H9 (cell line): ENCODE results near the gene PATE2. TPM values are rescaled to one million over a fixed set of nuclear protein-coding genes. Genes with fewer than 3 reads are reported as not detected.

Experiments used
- DNase-seq: peaks from one replicate; pipeline ENCODE4 v3.0.0-alpha.2; 2017
- H2AFZ ChIP-seq: one replicate; pipeline ENCODE4 v1.6.1; 2013; ENCODE audit warnings: mild to moderate bottlenecking, low read length, control low read depth, moderate library complexity
- H2AK5ac ChIP-seq: 2 replicates; pipeline ENCODE4 v1.6.1; 2013; ENCODE audit warnings: low read length, control low read depth, mixed read lengths; ENCODE audit not compliant: insufficient read length
- H2BK120ac ChIP-seq: one replicate; pipeline ENCODE4 v1.6.1; 2013; ENCODE audit warnings: low read depth, mild to moderate bottlenecking, low read length, control low read depth, inconsistent platforms; ENCODE audit not compliant: poor library complexity, severe bottlenecking
- H2BK12ac ChIP-seq: 2 replicates; pipeline ENCODE4 v1.6.1; 2013; ENCODE audit warnings: low read length, control low read depth, mixed read lengths, low read depth; ENCODE audit not compliant: insufficient read length
- H2BK15ac ChIP-seq: 2 replicates; pipeline ENCODE4 v1.6.1; 2013; ENCODE audit warnings: low read depth, low read length, control low read depth
- H2BK20ac ChIP-seq: one replicate; pipeline ENCODE4 v1.6.1; 2013; ENCODE audit warnings: low read depth, mild to moderate bottlenecking, low read length, control low read depth, inconsistent platforms; ENCODE audit not compliant: poor library complexity, severe bottlenecking
- H2BK5ac ChIP-seq: 2 replicates; pipeline ENCODE4 v1.6.1; 2013; ENCODE audit warnings: low read length, control low read depth, mixed read lengths; ENCODE audit not compliant: insufficient read length
- H3K14ac ChIP-seq: 2 replicates; pipeline ENCODE4 v1.6.1; 2013; ENCODE audit warnings: low read length, control low read depth; ENCODE audit not compliant: insufficient read depth
- H3K18ac ChIP-seq: 2 replicates; pipeline ENCODE4 v1.6.1; 2013; ENCODE audit warnings: low read depth, mild to moderate bottlenecking, mixed read lengths, low read length, control low read depth; ENCODE audit not compliant: insufficient read length
- H3K23ac ChIP-seq: 2 replicates; pipeline ENCODE4 v1.6.1; 2013; ENCODE audit warnings: low read length, control low read depth, mixed read lengths, low read depth; ENCODE audit not compliant: insufficient read length
- H3K23me2 ChIP-seq: 2 replicates; pipeline ENCODE4 v1.6.1; 2013; ENCODE audit warnings: low read depth, mild to moderate bottlenecking, mixed read lengths, low read length, control low read depth; ENCODE audit not compliant: insufficient read length, poor library complexity, severe bottlenecking
- H3K27ac ChIP-seq: 2 replicates; pipeline ENCODE4 v1.5.1; 2013; ENCODE audit warnings: low read length, control low read depth, mixed read lengths, low read depth; ENCODE audit not compliant: insufficient read length
- H3K27me3 ChIP-seq: 2 replicates; pipeline ENCODE4 v1.6.1; 2013; ENCODE audit warnings: low read length, control low read depth, inconsistent platforms; ENCODE audit not compliant: insufficient read depth
- H3K4ac ChIP-seq: 2 replicates; pipeline ENCODE4 v1.6.1; 2013; ENCODE audit warnings: low read depth, mild to moderate bottlenecking, control low read depth, inconsistent platforms, low read length, moderate library complexity
- H3K4me1 ChIP-seq: 2 replicates; pipeline ENCODE4 v1.6.1; 2013; ENCODE audit warnings: low read length, control low read depth, inconsistent platforms; ENCODE audit not compliant: insufficient read depth
- H3K4me2 ChIP-seq: 2 replicates; pipeline ENCODE4 v1.6.1; 2013; ENCODE audit warnings: low read length, control low read depth, mixed read lengths; ENCODE audit not compliant: insufficient read length, insufficient read depth
- H3K56ac ChIP-seq: 2 replicates; pipeline ENCODE4 v1.6.1; 2013; ENCODE audit warnings: low read depth, mild to moderate bottlenecking, mixed read lengths, low read length, control low read depth; ENCODE audit not compliant: insufficient read length
- H3K79me1 ChIP-seq: 2 replicates; pipeline ENCODE4 v1.6.1; 2013; ENCODE audit warnings: low read depth, mild to moderate bottlenecking, moderate library complexity, low read length, control low read depth, inconsistent platforms; ENCODE audit not compliant: insufficient read depth, poor library complexity, severe bottlenecking
- H3K79me2 ChIP-seq: 2 replicates; pipeline ENCODE4 v1.6.1; 2013; ENCODE audit warnings: low read length, control low read depth, inconsistent platforms; ENCODE audit not compliant: insufficient read depth
- H3K9ac ChIP-seq: 2 replicates; pipeline ENCODE4 v1.6.1; 2013; ENCODE audit warnings: low read length, control low read depth, mixed read lengths; ENCODE audit not compliant: insufficient read length; ENCODE audit errors: extremely low read depth
- H3K9me3 ChIP-seq: one replicate; pipeline ENCODE4 v1.6.1; 2013; ENCODE audit warnings: low read depth, low read length, inconsistent platforms; ENCODE audit not compliant: control insufficient read depth
- H3T11ph ChIP-seq: one replicate; pipeline ENCODE4 v1.6.1; 2013; ENCODE audit warnings: mild to moderate bottlenecking, low read length, control low read depth, inconsistent platforms
- H4K20me1 ChIP-seq: one replicate; pipeline ENCODE4 v1.6.1; 2013; ENCODE audit not compliant: control insufficient read depth, insufficient read length, insufficient read depth
- H4K5ac ChIP-seq: 2 replicates; pipeline ENCODE4 v1.6.1; 2013; ENCODE audit warnings: low read depth, mild to moderate bottlenecking, mixed read lengths, low read length, control low read depth; ENCODE audit not compliant: insufficient read length
- H4K8ac ChIP-seq: replicated peaks from 2 replicates; pipeline ENCODE4 v1.6.1; 2013; ENCODE audit warnings: low read length, control low read depth, mixed read lengths, low read depth; ENCODE audit not compliant: insufficient read length
- H4K91ac ChIP-seq: 2 replicates; pipeline ENCODE4 v1.6.1; 2013; ENCODE audit warnings: low read depth, mild to moderate bottlenecking, moderate library complexity, mixed read lengths, low read length, control low read depth; ENCODE audit not compliant: insufficient read length
- H3K27ac Mint-ChIP-seq, 3 experiments: 2 replicates in 2 of 3; 3 replicates in 1 of 3; pipeline ENCODE4 v1.8.0; 2020 to 2021; ENCODE audit warnings: mixed read lengths in 3 of 3, mild to moderate bottlenecking in 1 of 3, moderate library complexity in 1 of 3
- H3K27me3 Mint-ChIP-seq: 2 replicates; pipeline ENCODE4 v1.8.0; 2021; ENCODE audit warnings: low read depth, mild to moderate bottlenecking, moderate library complexity, mixed read lengths
- H3K36me3 Mint-ChIP-seq, 3 experiments: 2 replicates in 2 of 3; 3 replicates in 1 of 3; pipeline ENCODE4 v1.8.0; 2020 to 2021; ENCODE audit warnings: low read depth in 3 of 3, mixed read lengths in 3 of 3; ENCODE audit not compliant: insufficient read depth in 1 of 3
- H3K4me1 Mint-ChIP-seq, 2 experiments: 2 replicates each; pipeline ENCODE4 v1.8.0; 2020; ENCODE audit warnings: mixed read lengths in 2 of 2
- H3K4me3 Mint-ChIP-seq, 2 experiments: 2 replicates in 1 of 2; 3 replicates in 1 of 2; pipeline ENCODE4 v1.8.0; 2020 to 2021; ENCODE audit warnings: mild to moderate bottlenecking in 2 of 2, mixed read lengths in 2 of 2, moderate library complexity in 1 of 2
- H3K9me3 Mint-ChIP-seq, 2 experiments: 2 replicates in 1 of 2; 3 replicates in 1 of 2; pipeline ENCODE4 v1.8.0; 2020; ENCODE audit warnings: mild to moderate bottlenecking in 2 of 2, mixed read lengths in 2 of 2, moderate library complexity in 1 of 2
- WGBS: extraction: QIAGEN DNeasy Blood & Tissue Kit; methylation state at CpG from one replicate; pipeline ENCODE4 v1.1.7; 2013; ENCODE audit warnings: missing lambda C conversion rate, low lambda C conversion rate, mixed read lengths; ENCODE audit not compliant: insufficient read length; ENCODE audit errors: extremely low coverage; 5-methylcytosine and 5-hydroxymethylcytosine counted together
- total RNA-seq: library from RNA; stranded (reverse); gene quantifications from 2 replicates; pipeline ENCODE4 v1.2.1, GENCODE V29; 2021
- TF ChIP-seq, protein P1 (sequence below): fragments of 200-600 bp; sonication (generic); conservative IDR thresholded peaks from 3 replicates; pipeline ENCODE4 v1.8.0; 2021; ENCODE audit warnings: antibody characterized with exemption, mild to moderate bottlenecking

The PATE2 gene
- total RNA-seq, 1 experiment from 2014 or later = 0.17 TPM

DNA sequence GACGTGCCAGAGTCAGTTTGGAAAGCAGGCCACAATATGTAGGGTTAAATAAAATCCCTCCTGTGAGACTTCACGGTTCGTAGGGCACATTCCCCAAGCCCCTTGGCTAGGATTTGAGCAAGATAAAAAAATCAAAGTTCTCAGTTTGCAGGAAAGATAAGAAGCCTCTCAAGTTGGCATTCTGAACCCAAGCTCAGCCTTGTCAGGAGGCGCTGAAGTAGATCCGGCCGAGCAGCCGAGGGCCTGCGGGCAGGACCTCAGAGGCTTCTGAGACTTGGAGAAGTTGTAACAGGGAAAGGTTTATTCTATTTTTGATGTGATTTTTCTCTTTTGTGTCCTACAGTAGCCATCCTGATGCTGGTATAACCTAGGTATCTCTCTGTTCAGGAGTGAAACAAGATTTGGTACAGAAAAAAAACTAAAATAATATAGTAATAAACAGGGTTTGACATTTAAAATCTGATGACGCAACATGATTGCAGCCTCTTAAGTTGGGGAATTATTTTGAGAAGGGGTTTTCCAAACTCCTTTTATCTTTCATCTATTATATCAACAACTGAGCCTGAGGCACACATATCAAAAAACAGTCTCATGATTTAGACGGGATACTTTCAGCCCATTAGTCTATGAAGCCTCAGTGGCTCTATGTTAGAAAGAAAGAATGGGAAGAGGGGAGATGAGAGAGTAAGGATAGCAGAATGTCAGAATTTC is 10.1 kb downstream of the PATE2 start:
- Histone ChIP-seq H4K8ac (no peak overlapping the region), H3K23me2 (no peaks in the 10 kb centered on the region), H3K14ac (no peak overlapping the region), H2BK20ac (no peak overlapping the region), H2AK5ac (no peak overlapping the region), H3K56ac (no peak overlapping the region), H4K91ac (no peak overlapping the region), H2BK120ac (no peak overlapping the region), H3K9ac (no peak overlapping the region), H3K9me3 (no peaks in the 10 kb centered on the region), H3K4ac (no peak overlapping the region), H3T11ph (no peak overlapping the region), H3K4me2 (no peak overlapping the region), H4K5ac (no peak overlapping the region), H4K20me1 (no peaks in the 10 kb centered on the region), H2AFZ (no peak overlapping the region), H2BK12ac (no peak overlapping the region), H3K27me3 (no peaks in the 10 kb centered on the region), H2BK5ac (no peak overlapping the region), H3K79me1 (no peaks in the 10 kb centered on the region), H3K27ac (no peak overlapping the region), H3K18ac (no peak overlapping the region), H3K23ac (no peak overlapping the region), H3K4me1 (no peaks in the 10 kb centered on the region), H3K79me2 (no peaks in the 10 kb centered on the region), H2BK15ac (no peak overlapping the region)
- H3K9me3 Mint-ChIP-seq = no peaks in the 10 kb centered on the region
- no peak for DNase-seq
- no peak overlapping the region for H3K27ac Mint-ChIP-seq
- peaks cover 6 to 7% of the 10 kb centered on the region in 2 experiments for H3K4me1 Mint-ChIP-seq
- no peaks in the 10 kb centered on the region; a peak in 1 of 7 replicates for H3K36me3 Mint-ChIP-seq
- H3K4me3 Mint-ChIP-seq = no peak overlapping the region
- no CpG with 5 or more reads among the region's 10 CpGs for WGBS
- peaks cover 14% of the 10 kb centered on the region for H3K27me3 Mint-ChIP-seq
- TF ChIP-seq, protein P1, sequence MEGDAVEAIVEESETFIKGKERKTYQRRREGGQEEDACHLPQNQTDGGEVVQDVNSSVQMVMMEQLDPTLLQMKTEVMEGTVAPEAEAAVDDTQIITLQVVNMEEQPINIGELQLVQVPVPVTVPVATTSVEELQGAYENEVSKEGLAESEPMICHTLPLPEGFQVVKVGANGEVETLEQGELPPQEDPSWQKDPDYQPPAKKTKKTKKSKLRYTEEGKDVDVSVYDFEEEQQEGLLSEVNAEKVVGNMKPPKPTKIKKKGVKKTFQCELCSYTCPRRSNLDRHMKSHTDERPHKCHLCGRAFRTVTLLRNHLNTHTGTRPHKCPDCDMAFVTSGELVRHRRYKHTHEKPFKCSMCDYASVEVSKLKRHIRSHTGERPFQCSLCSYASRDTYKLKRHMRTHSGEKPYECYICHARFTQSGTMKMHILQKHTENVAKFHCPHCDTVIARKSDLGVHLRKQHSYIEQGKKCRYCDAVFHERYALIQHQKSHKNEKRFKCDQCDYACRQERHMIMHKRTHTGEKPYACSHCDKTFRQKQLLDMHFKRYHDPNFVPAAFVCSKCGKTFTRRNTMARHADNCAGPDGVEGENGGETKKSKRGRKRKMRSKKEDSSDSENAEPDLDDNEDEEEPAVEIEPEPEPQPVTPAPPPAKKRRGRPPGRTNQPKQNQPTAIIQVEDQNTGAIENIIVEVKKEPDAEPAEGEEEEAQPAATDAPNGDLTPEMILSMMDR = no peak
